Measurements from ENCODE around the gene SAFB2.

SAFB2 gene

GRCh38 chr19:5664515-5664914, 41.9 kb upstream of the SAFB2 start:
- no peak for TF ChIP-seq CTCF (IDR thresholded peaks at IDR 0.05; ENCODE audit: borderline replicate concordance, control extremely low read depth, extremely low read depth, insufficient read depth, missing control alignments)
- DNase-seq (ENCODE audit: low spot score) = no peak
- in situ Hi-C loops (cut with MboI; ENCODE audit: low sequenced_read_pairs, unreplicated experiment) = no loop called here

- TF ChIP-seq CTCF (IDR thresholded peaks at IDR 0.05; ENCODE audit: borderline replicate concordance, control extremely low read depth, extremely low read depth, insufficient read depth, missing control alignments) = no peak
- in situ Hi-C loops (cut with MboI; ENCODE audit: low sequenced_read_pairs, unreplicated experiment) = no loop called here
- no peak for DNase-seq (ENCODE audit: low spot score)
Measured at GRCh38 chr19:5663904-5664303, 41.3 kb upstream of the SAFB2 start.

GRCh38 chr19:5661483-5661882, 38.9 kb upstream of the SAFB2 start:
- no peak for TF ChIP-seq CTCF (IDR thresholded peaks at IDR 0.05; ENCODE audit: borderline replicate concordance, control extremely low read depth, extremely low read depth, insufficient read depth, missing control alignments)
- in situ Hi-C loops (cut with MboI; ENCODE audit: low sequenced_read_pairs, unreplicated experiment) = no loop called here

GRCh38 chr19:5655412-5655811, 32.8 kb upstream of the SAFB2 start:
- no peak for DNase-seq (ENCODE audit: low spot score)
- in situ Hi-C loops (cut with MboI; ENCODE audit: low sequenced_read_pairs, unreplicated experiment) = no loop called here
- no peak for TF ChIP-seq CTCF (IDR thresholded peaks at IDR 0.05; ENCODE audit: borderline replicate concordance, control extremely low read depth, extremely low read depth, insufficient read depth, missing control alignments)

More at GRCh38 chr19:5661483-5661882, 38.9 kb upstream of the SAFB2 start:
- no peak for DNase-seq (ENCODE audit: low spot score)

- DNase-seq (ENCODE audit: low spot score) = no peak
- in situ Hi-C loops (cut with MboI; ENCODE audit: low sequenced_read_pairs, unreplicated experiment) = no loop called here
- TF ChIP-seq CTCF (IDR thresholded peaks at IDR 0.05; ENCODE audit: borderline replicate concordance, control extremely low read depth, extremely low read depth, insufficient read depth, missing control alignments) = no peak
Measured at GRCh38 chr19:5654931-5655330, 32.4 kb upstream of the SAFB2 start.

- no peak for DNase-seq (ENCODE audit: low spot score)
- TF ChIP-seq CTCF (IDR thresholded peaks at IDR 0.05; ENCODE audit: borderline replicate concordance, control extremely low read depth, extremely low read depth, insufficient read depth, missing control alignments) = no peak
- in situ Hi-C loops (cut with MboI; ENCODE audit: low sequenced_read_pairs, unreplicated experiment) = no loop called here
Measured at GRCh38 chr19:5652261-5652660, 29.7 kb upstream of the SAFB2 start.

GRCh38 chr19:5651361-5651760, 28.8 kb upstream of the SAFB2 start:
- in situ Hi-C loops (cut with MboI; ENCODE audit: low sequenced_read_pairs, unreplicated experiment) = no loop called here
- TF ChIP-seq CTCF (IDR thresholded peaks at IDR 0.05; ENCODE audit: borderline replicate concordance, control extremely low read depth, extremely low read depth, insufficient read depth, missing control alignments) = no peak
- DNase-seq (ENCODE audit: low spot score) = no peak
